Suprapubic skin (tissue), 4 donors: Measurements from ENCODE around the gene NOS1AP. TPM values are rescaled to one million over a fixed set of nuclear protein-coding genes. Genes with fewer than 3 reads are reported as not detected.

Experiments
- DNase-seq, 2 donors: peaks; one replicate each; pipeline ENCODE4 v3.0.0-alpha.2; 2019; ENCODE audit warnings: low spot score in 2 of 2
- H3K27ac ChIP-seq: fragments of 200-600 bp; sonication (generic); one replicate; pipeline ENCODE4 v1.5.1; 2019
- H3K27me3 ChIP-seq: fragments of 200-600 bp; sonication (generic); one replicate; pipeline ENCODE4 v1.5.1; 2019
- H3K36me3 ChIP-seq: fragments of 200-600 bp; sonication (generic); one replicate; pipeline ENCODE4 v1.5.1; 2019
- H3K4me1 ChIP-seq: fragments of 200-600 bp; sonication (generic); one replicate; pipeline ENCODE4 v1.5.1; 2019
- H3K4me3 ChIP-seq: fragments of 200-600 bp; sonication (generic); one replicate; pipeline ENCODE4 v1.5.1; 2019; ENCODE audit warnings: mild to moderate bottlenecking
- H3K9me3 ChIP-seq: fragments of 200-600 bp; sonication (generic); one replicate; pipeline ENCODE4 v1.5.1; 2019
- CTCF ChIP-seq, 2 donors: fragments of 200-600 bp in 1 of 2; fragments of 450-650 bp in 1 of 2; sonication (generic) in 1 of 2; IDR thresholded peaks; one replicate each; pipeline ENCODE4 v1.5.1; 2016 to 2019; ENCODE audit warnings: antibody characterized with exemption in 2 of 2, mild to moderate bottlenecking in 1 of 2, moderate library complexity in 1 of 2
- EP300 ChIP-seq: sonication (generic); formaldehyde crosslinking; IDR thresholded peaks from one replicate; pipeline ENCODE4 v1.6.1; 2017; ENCODE audit warnings: antibody characterized with exemption
- POLR2A ChIP-seq, 2 donors: fragments of 450-650 bp; IDR thresholded peaks; one replicate each; pipeline ENCODE4 v1.6.1; 2017; ENCODE audit warnings: antibody characterized with exemption in 2 of 2, mild to moderate bottlenecking in 2 of 2, moderate library complexity in 2 of 2
- POLR2AphosphoS5 ChIP-seq, 3 donors: sonication (generic); formaldehyde crosslinking; IDR thresholded peaks; one replicate each; pipeline ENCODE4 v1.6.1; 2017; ENCODE audit warnings: antibody characterized with exemption in 3 of 3
- WGBS: methylation state at CpG from one replicate; pipeline ENCODE4 v1.1.5; 2018; 5-methylcytosine and 5-hydroxymethylcytosine counted together
- total RNA-seq, 4 donors: library from RNA; depleted of rRNA; stranded (reverse); fragments of >200 nt; gene quantifications; one replicate each; pipeline ENCODE4 v1.1.0, GENCODE V29; 2016

The NOS1AP gene
- total RNA-seq, 4 donors from 2014 or later: 1.9 to 9.5 (median 3.3) TPM

DNA sequence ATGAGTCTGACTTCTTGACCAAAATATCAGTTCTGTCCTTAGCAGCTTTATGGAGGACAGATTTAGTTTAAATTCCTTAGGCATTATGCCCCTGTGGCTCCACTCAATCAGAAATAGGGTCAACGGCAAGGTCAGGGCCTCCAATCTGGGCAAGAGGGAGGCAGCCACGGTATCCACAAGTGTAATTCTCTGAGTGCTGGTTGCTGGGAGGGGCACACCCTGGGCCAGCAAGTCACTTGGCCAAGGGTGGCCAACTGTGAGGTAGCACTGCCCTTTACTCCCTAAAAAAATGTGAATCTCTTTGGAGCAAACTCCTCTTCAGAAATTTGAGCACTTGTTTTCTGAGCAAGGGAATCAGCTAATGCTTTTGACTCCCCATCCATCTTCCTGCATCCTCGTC is 294.3 kb downstream of the NOS1AP start:
- no peak overlapping the region for H3K4me3 ChIP-seq
- no peak for TF ChIP-seq POLR2AphosphoS5 (IDR thresholded peaks at IDR 0.05)
- TF ChIP-seq EP300: no peak
- no peak for TF ChIP-seq POLR2A (IDR thresholded peaks at IDR 0.05)
- TF ChIP-seq CTCF (IDR thresholded peaks at IDR 0.05): no peak
- H3K9me3 ChIP-seq: no peaks in the 10 kb centered on the region
- DNase-seq: no peak
- H3K27ac ChIP-seq: no peak overlapping the region
- peaks cover 3% of the 10 kb centered on the region for H3K4me1 ChIP-seq
- 90% methylated on average over 3 of the region's 3 CpGs for WGBS
- no peaks in the 10 kb centered on the region for H3K36me3 ChIP-seq
- no peaks in the 10 kb centered on the region for H3K27me3 ChIP-seq

GRCh38 chr1:162364498-162364897 is 295.0 kb downstream of the NOS1AP start:
- H3K36me3 ChIP-seq: no peaks in the 10 kb centered on the region
- H3K27me3 ChIP-seq: no peaks in the 10 kb centered on the region
- H3K27ac ChIP-seq: no peak overlapping the region
- TF ChIP-seq POLR2AphosphoS5 (IDR thresholded peaks at IDR 0.05) (no peak), CTCF (IDR thresholded peaks at IDR 0.05) (no peak), POLR2A (IDR thresholded peaks at IDR 0.05) (no peak), EP300 (no peak)
- DNase-seq: no peak
- WGBS: 95% methylated on average over 1 of the region's 1 CpG
- peaks cover 3% of the 10 kb centered on the region for H3K4me1 ChIP-seq
- no peak overlapping the region for H3K4me3 ChIP-seq
- H3K9me3 ChIP-seq: no peaks in the 10 kb centered on the region

- Histone ChIP-seq H3K4me1 (peaks cover 3% of the 10 kb centered on the region), H3K36me3 (no peaks in the 10 kb centered on the region), H3K9me3 (no peaks in the 10 kb centered on the region), H3K27me3 (no peaks in the 10 kb centered on the region), H3K4me3 (no peak overlapping the region), H3K27ac (no peak overlapping the region)
- TF ChIP-seq POLR2AphosphoS5 (IDR thresholded peaks at IDR 0.05) (no peak), POLR2A (IDR thresholded peaks at IDR 0.05) (no peak), CTCF (IDR thresholded peaks at IDR 0.05) (no peak), EP300 (no peak)
- DNase-seq: no peak
- WGBS: 68% methylated on average over 10 of the region's 10 CpGs
Measured at GRCh38 chr1:162365284-162366020, 296.0 kb downstream of the NOS1AP start.

DNA sequence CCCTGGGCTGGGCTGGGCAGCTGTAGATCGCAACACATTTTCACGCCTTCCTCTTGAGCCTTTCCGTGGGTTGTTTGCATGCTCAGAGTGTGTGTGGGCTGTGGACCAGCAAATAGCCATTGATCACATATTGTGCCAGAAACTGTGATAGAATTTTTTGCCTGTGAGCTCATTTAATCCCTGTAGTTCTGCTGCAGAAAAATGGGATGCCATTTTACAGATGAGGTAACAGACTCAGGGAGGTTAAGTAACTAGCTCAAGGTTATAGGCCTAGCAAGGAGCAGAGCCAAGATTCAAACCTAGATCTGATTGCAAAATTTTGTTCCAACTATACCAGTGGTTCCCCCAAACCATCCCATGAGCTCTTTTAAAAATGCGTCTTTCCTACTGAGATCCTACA is 296.7 kb downstream of the NOS1AP start:
- H3K36me3 ChIP-seq: no peaks in the 10 kb centered on the region
- peaks cover 3% of the 10 kb centered on the region for H3K4me1 ChIP-seq
- DNase-seq: no peak
- TF ChIP-seq CTCF (IDR thresholded peaks at IDR 0.05) (no peak), POLR2AphosphoS5 (IDR thresholded peaks at IDR 0.05) (no peak), POLR2A (IDR thresholded peaks at IDR 0.05) (no peak), EP300 (no peak)
- H3K4me3 ChIP-seq: no peak overlapping the region
- H3K27me3 ChIP-seq: no peaks in the 10 kb centered on the region
- WGBS: 65% methylated on average over 4 of the region's 4 CpGs
- no peaks in the 10 kb centered on the region for H3K9me3 ChIP-seq
- H3K27ac ChIP-seq: no peak overlapping the region

GRCh38 chr1:162366671-162367070 is 297.2 kb downstream of the NOS1AP start:
- Histone ChIP-seq H3K36me3 (no peaks in the 10 kb centered on the region), H3K4me1 (peaks cover 6% of the 10 kb centered on the region), H3K27ac (no peak overlapping the region), H3K27me3 (no peaks in the 10 kb centered on the region), H3K4me3 (peak overlapping the region; percentile 23), H3K9me3 (no peaks in the 10 kb centered on the region)
- TF ChIP-seq POLR2AphosphoS5 (IDR thresholded peaks at IDR 0.05) (no peak), CTCF (IDR thresholded peaks at IDR 0.05) (no peak), EP300 (no peak), POLR2A (IDR thresholded peaks at IDR 0.05) (no peak)
- 87% methylated on average over 9 of the region's 9 CpGs for WGBS
- DNase-seq: no peak
